ENCODE measurements around the gene ABCC11.

- TF ChIP-seq EZH2 (IDR thresholded peaks at IDR 0.05; ENCODE audit: insufficient read depth, poor library complexity, severe bottlenecking) (no peak), EZH2phosphoT487 (IDR thresholded peaks at IDR 0.05; ENCODE audit: insufficient read depth, low read depth) (no peak)
Measured at GRCh38 chr16:48294724-48295123, 47.4 kb upstream of the ABCC11 start.
